Activated T-helper 1 cell treated with anti-CD3 and anti-CD28 coated beads, Interleukin-12 subunit alpha, Interleukin-12 subunit beta, Interleukin-2, Interleukin-4 antibody, amounts not matched to agents 30 ng/mL and 10 ng/mL and 1 ng/mL, durations not matched to agents 14 hours and 24 hours and 36 hours (primary cell): Measurements from ENCODE around the gene DPH7. TPM values are rescaled to one million over a fixed set of nuclear protein-coding genes. Genes with fewer than 3 reads are reported as not detected.

ENCODE experiments used
- DNase-seq: peaks from one replicate; pipeline ENCODE4 v3.0.0; 2021; ENCODE audit warnings: low spot score
- H3K27ac Mint-ChIP-seq: one replicate; pipeline ENCODE4 v1.8.0; 2021; ENCODE audit warnings: mild to moderate bottlenecking, mixed read lengths
- H3K27me3 Mint-ChIP-seq: one replicate; pipeline ENCODE4 v1.8.0; 2022; ENCODE audit warnings: mild to moderate bottlenecking, moderate library complexity, mixed read lengths; ENCODE audit not compliant: insufficient read depth
- H3K36me3 Mint-ChIP-seq: one replicate; pipeline ENCODE4 v1.8.0; 2021; ENCODE audit warnings: low read depth, mixed read lengths
- H3K4me1 Mint-ChIP-seq: one replicate; pipeline ENCODE4 v1.8.0; 2021; ENCODE audit warnings: low read depth, mixed read lengths
- H3K4me3 Mint-ChIP-seq: one replicate; pipeline ENCODE4 v1.8.0; 2021; ENCODE audit warnings: mild to moderate bottlenecking, moderate library complexity, mixed read lengths
- H3K9me3 Mint-ChIP-seq: one replicate; pipeline ENCODE4 v1.8.0; 2021; ENCODE audit warnings: mixed read lengths
- intact Hi-C: fragments of 100-400 bp; cut with micrococcal nuclease; formaldehyde crosslinking; loops from one replicate; pipeline ENCODE4 v1.15.1; 2024
- total RNA-seq: library from RNA; stranded (reverse); gene quantifications from 2 replicates; pipeline ENCODE4 v1.2.3, GENCODE V29; 2022

The DPH7 gene
- total RNA-seq, 1 donor from 2014 or later: 52.1 TPM

- DNase-seq: no peak
- no peaks in the 10 kb centered on the region for H3K36me3 Mint-ChIP-seq
- H3K9me3 Mint-ChIP-seq: no peaks in the 10 kb centered on the region
- H3K27ac Mint-ChIP-seq: no peak overlapping the region
- H3K27me3 Mint-ChIP-seq: no peaks in the 10 kb centered on the region
- H3K4me3 Mint-ChIP-seq: no peak overlapping the region
- H3K4me1 Mint-ChIP-seq: peaks cover 5% of the 10 kb centered on the region
- intact Hi-C loops: no loop called here
These were observed 35.2 kb upstream of the DPH7 start for GRCh38 chr9:137613738-137614523.

DNA sequence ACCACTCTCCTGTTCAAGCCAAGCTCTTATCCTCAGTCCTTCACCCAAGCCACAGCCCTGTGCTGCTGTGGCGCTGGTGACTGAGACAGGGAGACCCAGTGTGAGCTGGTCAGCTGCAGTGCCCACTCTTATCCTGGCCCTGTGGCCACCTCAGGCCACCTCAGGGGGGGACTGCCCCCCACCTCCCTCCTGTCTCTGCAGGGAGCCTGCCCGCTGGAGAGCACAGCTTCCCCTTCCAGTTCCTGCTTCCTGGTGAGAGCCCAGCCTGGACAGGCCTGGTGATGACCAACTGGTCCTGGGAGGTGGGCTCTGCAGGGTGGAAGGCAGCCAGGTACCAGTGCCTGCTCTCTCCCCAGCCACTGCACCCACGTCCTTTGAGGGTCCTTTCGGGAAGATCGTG, 34.5 kb upstream of the DPH7 start:
- Mint-ChIP-seq H3K36me3 (no peaks in the 10 kb centered on the region), H3K27ac (no peak overlapping the region), H3K27me3 (no peaks in the 10 kb centered on the region), H3K4me3 (no peak overlapping the region), H3K4me1 (peaks cover 5% of the 10 kb centered on the region), H3K9me3 (no peaks in the 10 kb centered on the region)
- intact Hi-C loops: no loop called here
- no peak for DNase-seq

- DNase-seq: no peak
- no peak overlapping the region for H3K27ac Mint-ChIP-seq
- intact Hi-C loops: no loop called here
- peaks cover 5% of the 10 kb centered on the region for H3K4me1 Mint-ChIP-seq
- no peaks in the 10 kb centered on the region for H3K36me3 Mint-ChIP-seq
- H3K9me3 Mint-ChIP-seq: no peaks in the 10 kb centered on the region
- H3K4me3 Mint-ChIP-seq: no peak overlapping the region
- H3K27me3 Mint-ChIP-seq: no peaks in the 10 kb centered on the region
These were observed 34.0 kb upstream of the DPH7 start for GRCh38 chr9:137612741-137613142.

DNA sequence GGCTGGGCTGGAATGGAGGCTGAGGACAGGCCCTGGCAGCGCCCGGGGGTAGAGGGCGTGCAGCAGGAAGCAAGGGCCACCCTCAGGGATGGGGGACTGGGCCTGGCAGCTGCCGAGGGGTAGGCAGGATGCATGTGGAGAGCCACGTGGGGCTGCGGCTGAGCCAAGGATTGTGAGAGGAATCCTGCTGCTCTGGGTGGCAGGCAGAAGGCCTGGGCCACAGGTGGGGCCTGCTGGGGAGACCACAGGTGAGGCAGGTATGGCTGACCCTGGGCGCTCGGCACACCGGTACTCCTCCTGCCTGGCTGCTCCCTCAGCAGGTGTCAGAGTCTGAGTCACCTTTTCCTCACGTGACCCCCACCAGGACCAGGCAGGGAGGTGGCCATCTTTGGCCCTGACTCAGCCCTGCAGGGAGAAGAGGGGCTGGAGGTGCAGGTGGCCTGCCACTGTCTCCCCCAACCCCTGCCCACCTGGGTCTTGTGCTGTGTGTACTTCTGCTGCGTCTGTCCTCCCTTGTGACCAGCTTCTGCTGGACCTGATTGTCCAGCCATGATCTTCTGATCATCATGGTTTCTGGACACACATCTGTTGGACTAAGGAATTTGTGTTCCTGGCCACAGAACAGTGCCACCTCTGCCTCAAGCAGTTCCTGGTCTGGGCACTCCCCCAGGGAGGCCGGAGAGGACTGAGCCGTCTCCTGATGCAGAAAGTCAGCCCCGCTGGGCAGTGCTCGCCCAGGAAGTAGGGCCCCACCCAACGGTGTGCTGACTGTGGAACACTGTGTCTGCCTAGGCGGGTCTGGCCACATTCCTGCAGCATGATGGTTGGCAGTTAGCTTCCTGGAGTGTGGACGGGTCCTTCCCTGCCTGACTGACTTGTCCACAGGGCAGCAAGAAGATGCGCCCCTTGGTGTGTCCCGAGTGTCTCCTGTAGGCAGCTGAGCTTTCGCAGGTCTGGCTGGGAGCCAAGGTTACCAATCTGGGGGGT, 33.2 kb upstream of the DPH7 start:
- no peak for DNase-seq
- intact Hi-C loops: no loop called here
- Mint-ChIP-seq H3K27ac (peak overlapping the region; percentile 40), H3K4me1 (peaks cover 8% of the 10 kb centered on the region), H3K4me3 (no peak overlapping the region), H3K27me3 (no peaks in the 10 kb centered on the region), H3K9me3 (no peaks in the 10 kb centered on the region), H3K36me3 (no peaks in the 10 kb centered on the region)

GRCh38 chr9:137610944-137611343, 32.2 kb upstream of the DPH7 start:
- no peak overlapping the region for H3K4me3 Mint-ChIP-seq
- intact Hi-C loops: no loop called here
- H3K27ac Mint-ChIP-seq: no peak overlapping the region

GRCh38 chr9:137607141-137607857, 28.6 kb upstream of the DPH7 start:
- H3K4me1 Mint-ChIP-seq: peaks cover 19% of the 10 kb centered on the region
- H3K27ac Mint-ChIP-seq: peak overlapping the region; percentile 74
- H3K9me3 Mint-ChIP-seq: no peaks in the 10 kb centered on the region
- intact Hi-C loops: loop anchor here (5.0 to 10.0 kb wide), 2 partner anchors 1362 to 1700 kb away; partner anchors contain the start of genes CAMSAP1 and QSOX2
- no peak for DNase-seq
- H3K4me3 Mint-ChIP-seq: peak overlapping the region; percentile 85
- no peaks in the 10 kb centered on the region for H3K36me3 Mint-ChIP-seq
- H3K27me3 Mint-ChIP-seq: peaks cover 3% of the 10 kb centered on the region

More at GRCh38 chr9:137610944-137611343, 32.2 kb upstream of the DPH7 start:
- no peaks in the 10 kb centered on the region for H3K36me3 Mint-ChIP-seq
- no peaks in the 10 kb centered on the region for H3K9me3 Mint-ChIP-seq
- peaks cover 10% of the 10 kb centered on the region for H3K4me1 Mint-ChIP-seq
- DNase-seq: no peak
- H3K27me3 Mint-ChIP-seq: no peaks in the 10 kb centered on the region

DNA sequence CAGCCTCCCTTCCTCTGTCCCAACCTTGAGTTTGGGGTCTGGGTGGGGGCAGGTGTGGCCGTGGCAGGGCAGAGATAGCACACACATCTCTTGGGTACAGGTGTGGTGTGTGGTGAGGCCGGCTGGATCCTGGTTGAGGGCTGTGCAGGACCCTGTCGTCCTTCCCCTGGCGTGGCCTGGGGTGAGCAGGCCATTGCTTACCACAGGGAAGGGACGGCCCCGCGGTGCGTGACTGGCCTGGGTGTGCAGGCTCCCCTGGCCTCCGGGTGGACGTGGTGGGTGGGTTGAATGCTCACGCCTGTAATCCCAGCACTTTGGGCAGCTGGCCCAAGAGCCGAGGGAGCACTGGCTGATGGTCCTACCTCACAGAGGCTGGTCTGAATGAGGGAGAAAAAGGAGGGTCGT, 28.0 kb upstream of the DPH7 start:
- peaks cover 20% of the 10 kb centered on the region for H3K4me1 Mint-ChIP-seq
- no peaks in the 10 kb centered on the region for H3K36me3 Mint-ChIP-seq
- H3K27me3 Mint-ChIP-seq: peaks cover 6% of the 10 kb centered on the region
- peak overlapping the region; percentile 85 for H3K4me3 Mint-ChIP-seq
- H3K27ac Mint-ChIP-seq: peak overlapping the region; percentile 74
- DNase-seq: no peak
- intact Hi-C loops: loop anchor here (5.0 to 10.0 kb wide), 2 partner anchors 1362 to 1699 kb away; partner anchors contain the start of genes CAMSAP1 and QSOX2
- no peaks in the 10 kb centered on the region for H3K9me3 Mint-ChIP-seq

DNA sequence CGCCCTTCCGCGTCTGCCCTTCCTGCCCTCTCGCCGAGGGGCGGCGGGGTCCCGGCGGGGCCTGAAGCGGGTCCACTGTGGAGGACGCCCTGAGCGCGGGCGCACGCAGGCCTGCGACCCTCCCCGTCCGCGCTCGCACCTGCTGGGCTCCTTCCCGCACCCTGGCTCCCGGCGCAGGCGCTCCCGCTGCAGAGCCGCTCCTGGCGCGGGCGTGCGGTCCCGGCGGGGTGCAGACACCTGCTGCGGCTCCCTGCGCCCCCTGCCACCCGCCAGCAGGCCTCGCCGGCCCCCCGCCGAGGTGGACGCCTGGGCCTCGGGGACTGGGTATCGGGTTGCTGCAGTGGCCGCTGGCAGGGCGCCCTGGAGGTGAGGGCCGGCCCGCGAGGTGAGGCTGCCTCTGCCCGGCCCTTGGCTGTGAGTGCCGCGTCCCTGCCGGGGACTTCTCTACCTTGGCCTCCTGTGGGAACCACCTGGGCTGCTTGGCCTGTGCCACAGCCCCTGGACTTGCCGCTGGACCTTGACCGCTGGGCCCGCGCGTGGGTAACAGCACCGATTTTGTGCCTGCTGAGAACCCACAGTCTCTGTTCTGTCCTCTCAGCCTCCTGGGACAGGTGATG, 27.4 kb upstream of the DPH7 start:
- DNase-seq: no peak
- Mint-ChIP-seq H3K4me3 (peak overlapping the region; percentile 85), H3K36me3 (no peaks in the 10 kb centered on the region), H3K4me1 (peaks cover 20% of the 10 kb centered on the region), H3K27ac (peak overlapping the region; percentile 74), H3K9me3 (no peaks in the 10 kb centered on the region), H3K27me3 (peaks cover 6% of the 10 kb centered on the region)
- intact Hi-C loops: loop anchor here (5.0 to 10.0 kb wide), 2 partner anchors 1361 to 1699 kb away; partner anchors contain the start of genes CAMSAP1 and QSOX2

- H3K27ac Mint-ChIP-seq: peak within 1 kb of the TSS; percentile 74
- peaks cover 20% of the 10 kb centered on the region for H3K4me1 Mint-ChIP-seq
- DNase-seq: peak; percentile 85
- H3K9me3 Mint-ChIP-seq: no peaks in the 10 kb centered on the region
- peak within 1 kb of the TSS; percentile 85 for H3K4me3 Mint-ChIP-seq
- intact Hi-C loops: loop anchor here (1.0 to 10.0 kb wide), 8 partner anchors 13 to 1698 kb away; partner anchors contain the start of genes CAMSAP1, MRPL41, NSMF and QSOX2
- no peaks in the 10 kb centered on the region for H3K36me3 Mint-ChIP-seq
- peaks cover 6% of the 10 kb centered on the region for H3K27me3 Mint-ChIP-seq
These were observed 26.6 kb upstream of the DPH7 start, which contains the start of gene ARRDC1 for GRCh38 chr9:137605121-137606004. ARRDC1 (plus strand) TSS chr9:137605686; CDS start chr9:137605718, 32 bp downstream.

DNA sequence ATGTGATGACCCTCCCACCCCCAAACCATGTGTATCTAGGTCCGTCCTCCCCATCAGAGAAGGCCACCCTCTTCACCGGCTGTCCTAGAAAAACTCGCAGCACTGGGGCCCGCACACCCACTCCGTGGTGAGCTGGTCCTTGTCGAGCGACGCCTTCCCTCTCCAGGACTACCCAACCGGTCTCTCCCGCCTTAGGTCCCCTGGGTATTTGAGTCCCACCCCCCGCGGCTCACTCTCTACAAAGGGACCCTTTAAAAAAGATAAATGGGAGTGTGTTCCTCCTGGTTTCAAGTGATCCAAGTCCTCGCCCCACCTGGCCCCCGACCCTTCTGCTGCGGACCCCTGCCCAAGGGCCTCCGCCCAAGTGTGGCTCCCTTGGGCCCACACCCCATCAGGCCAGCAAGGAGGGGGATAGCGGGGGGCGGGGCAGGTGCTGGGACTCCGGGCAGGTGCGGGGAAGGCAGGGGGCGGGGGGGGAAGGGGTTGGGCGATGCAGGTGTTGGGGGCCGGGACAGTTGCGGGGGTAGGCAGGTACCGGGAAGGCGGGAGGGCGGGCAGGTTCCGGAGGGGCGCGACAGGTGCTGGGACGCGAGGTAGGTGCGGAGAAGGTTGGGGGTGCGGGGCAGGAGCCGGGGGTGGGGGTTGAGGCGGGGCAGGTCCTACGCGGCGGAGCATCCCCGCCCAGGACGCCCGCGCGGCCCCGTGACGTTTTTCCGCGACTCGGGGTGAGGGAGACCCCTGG, 25.8 kb upstream of the DPH7 start:
- Mint-ChIP-seq H3K36me3 (no peaks in the 10 kb centered on the region), H3K4me3 (peak overlapping the region; percentile 51), H3K4me1 (peaks cover 20% of the 10 kb centered on the region), H3K9me3 (no peaks in the 10 kb centered on the region), H3K27me3 (peaks cover 6% of the 10 kb centered on the region), H3K27ac (no peak overlapping the region)
- DNase-seq: no peak
- intact Hi-C loops: loop anchor here (1.0 to 10.0 kb wide), 8 partner anchors 14 to 1697 kb away; partner anchors contain the start of genes CAMSAP1, MRPL41, NSMF and QSOX2
